HG03565 (cell line): Measurements from ENCODE around the gene NUP54.

Experiments
- ATAC-seq: cut with Tn5 transposase; IDR thresholded peaks from one replicate; pipeline ENCODE4 v1.9.1; 2021; ENCODE audit warnings: mild to moderate bottlenecking, moderate library complexity; ENCODE audit not compliant: unreplicated experiment

The NUP54 gene

GRCh38 chr4:76074468-76074867, 73.7 kb downstream of the NUP54 start, which contains the start of gene ART3:
Gene ART3 (plus strand): TSS chr4:76074709. CDS start chr4:76075890, 1,181 bp downstream.
- ATAC-seq = no peak

GRCh38 chr4:76072760-76073159, 75.4 kb downstream of the NUP54 start:
- ATAC-seq = no peak

DNA sequence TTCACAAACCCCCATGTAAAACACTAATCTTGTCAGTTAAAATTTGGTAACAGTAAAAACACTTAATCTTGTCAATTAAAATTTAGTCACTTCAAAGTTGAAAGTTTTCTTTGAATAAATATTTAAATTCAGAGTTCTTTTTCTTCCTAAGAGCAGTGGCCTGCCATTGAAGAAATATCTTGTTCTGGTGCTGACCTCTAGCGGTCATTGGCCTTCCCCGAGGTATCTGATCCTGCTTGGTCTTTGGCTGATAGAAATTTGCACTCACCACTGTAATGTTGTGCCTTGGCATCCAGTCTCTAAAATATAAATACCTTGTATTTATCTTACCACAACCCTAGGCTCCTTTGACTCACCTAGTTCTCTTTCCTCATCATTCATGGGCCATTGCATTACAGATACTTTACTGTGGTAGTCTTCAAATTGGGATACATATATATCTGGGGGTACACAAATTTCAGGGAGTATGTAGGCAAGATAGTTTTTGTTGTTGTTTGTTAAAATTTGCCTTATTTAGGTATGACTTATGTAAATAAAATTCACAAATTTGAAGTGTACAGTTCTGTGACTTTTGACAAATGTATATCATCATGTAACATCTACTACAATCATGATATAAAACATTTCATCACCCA, 80.4 kb downstream of the NUP54 start:
- ATAC-seq = peak; percentile 64

DNA sequence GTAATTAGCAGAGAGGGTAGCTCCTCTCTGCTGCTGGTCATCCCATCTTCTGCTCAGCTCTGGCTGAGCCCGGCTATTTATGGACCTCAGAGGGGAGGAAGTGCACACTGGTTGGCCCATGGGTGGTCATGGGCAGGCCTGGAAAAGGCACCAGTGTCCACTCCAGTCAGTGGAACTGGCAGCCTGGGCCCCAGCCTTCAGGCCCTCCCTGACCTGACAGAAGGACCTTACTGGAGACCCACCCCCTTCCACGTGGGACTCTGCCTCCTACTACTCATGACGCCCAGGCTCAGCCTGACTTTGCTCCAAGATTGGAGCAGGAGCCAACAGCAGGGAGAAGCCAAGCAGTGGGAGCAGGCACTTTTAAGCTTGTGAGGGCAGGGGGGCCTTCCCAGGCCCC, 81.7 kb downstream of the NUP54 start:
- no peak for ATAC-seq
